ENCODE measurements around the gene SERPINA12.
"Not testable (repeated sequence)": the region's sequence is repeated elsewhere in the genome, so short reads cannot be mapped to it uniquely, and the experiment has no call there.

The SERPINA12 gene

GRCh38 chr14:94535506-94535905 lies 26.2 kb upstream of the SERPINA12 start:
- no peak for DNase-seq

GRCh38 chr14:94532447-94532846 lies 23.2 kb upstream of the SERPINA12 start:
- no peak for DNase-seq

- no peak for DNase-seq
Observed at GRCh38 chr14:94531187-94531586, 21.9 kb upstream of the SERPINA12 start.

- DNase-seq, result no peak
Observed at GRCh38 chr14:94524093-94524492, 14.8 kb upstream of the SERPINA12 start.

- DNase-seq, result no peak
Observed at GRCh38 chr14:94523265-94523664, 14.0 kb upstream of the SERPINA12 start.

GRCh38 chr14:94522115-94522724 lies 13.0 kb upstream of the SERPINA12 start:
- no peak for DNase-seq

GRCh38 chr14:94521375-94522114 lies 12.3 kb upstream of the SERPINA12 start:
- DNase-seq, result no peak

- DNase-seq, result no peak
Observed at GRCh38 chr14:94517641-94518257, 8.5 kb upstream of the SERPINA12 start.

GRCh38 chr14:94517248-94517640 lies 8.0 kb upstream of the SERPINA12 start:
- no peak for DNase-seq

- no peak for DNase-seq
Observed at GRCh38 chr14:94515856-94516255, 6.6 kb upstream of the SERPINA12 start.

- no peak for DNase-seq
Observed at GRCh38 chr14:94515426-94515825, 6.2 kb upstream of the SERPINA12 start.

GRCh38 chr14:94514351-94514750 lies 5.1 kb upstream of the SERPINA12 start:
- no peak for DNase-seq

GRCh38 chr14:94510481-94510880 lies 1.2 kb upstream of the SERPINA12 start:
- DNase-seq, result not testable (repeated sequence)

GRCh38 chr14:94505641-94506040 lies 3.6 kb downstream of the SERPINA12 start:
- no peak for DNase-seq

- DNase-seq, result no peak
Observed at GRCh38 chr14:94505206-94505605, 4.1 kb downstream of the SERPINA12 start.

- DNase-seq, result no peak
Observed at GRCh38 chr14:94501588-94502516, 7.4 kb downstream of the SERPINA12 start.

GRCh38 chr14:94500264-94500663 lies 9.0 kb downstream of the SERPINA12 start:
- DNase-seq, result no peak

- no peak for DNase-seq
Observed at GRCh38 chr14:94499673-94500072, 9.6 kb downstream of the SERPINA12 start.

GRCh38 chr14:94498215-94498614 lies 11.1 kb downstream of the SERPINA12 start:
- DNase-seq, result no peak

GRCh38 chr14:94494085-94494484 lies 15.2 kb downstream of the SERPINA12 start:
- DNase-seq, result no peak

GRCh38 chr14:94491511-94491910 lies 17.8 kb downstream of the SERPINA12 start:
- DNase-seq, result no peak

- no peak for DNase-seq
Observed at GRCh38 chr14:94489336-94489735, 19.9 kb downstream of the SERPINA12 start.

- DNase-seq, result no peak
Observed at GRCh38 chr14:94486883-94487282, 22.4 kb downstream of the SERPINA12 start.
